GM18909 (cell line): Measurements from ENCODE around the gene CTSW.

Source experiments
- ATAC-seq: cut with Tn5 transposase; IDR thresholded peaks from one replicate; pipeline ENCODE4 v1.9.1; 2021; ENCODE audit warnings: mild to moderate bottlenecking; ENCODE audit not compliant: unreplicated experiment, poor library complexity

Gene CTSW

DNA sequence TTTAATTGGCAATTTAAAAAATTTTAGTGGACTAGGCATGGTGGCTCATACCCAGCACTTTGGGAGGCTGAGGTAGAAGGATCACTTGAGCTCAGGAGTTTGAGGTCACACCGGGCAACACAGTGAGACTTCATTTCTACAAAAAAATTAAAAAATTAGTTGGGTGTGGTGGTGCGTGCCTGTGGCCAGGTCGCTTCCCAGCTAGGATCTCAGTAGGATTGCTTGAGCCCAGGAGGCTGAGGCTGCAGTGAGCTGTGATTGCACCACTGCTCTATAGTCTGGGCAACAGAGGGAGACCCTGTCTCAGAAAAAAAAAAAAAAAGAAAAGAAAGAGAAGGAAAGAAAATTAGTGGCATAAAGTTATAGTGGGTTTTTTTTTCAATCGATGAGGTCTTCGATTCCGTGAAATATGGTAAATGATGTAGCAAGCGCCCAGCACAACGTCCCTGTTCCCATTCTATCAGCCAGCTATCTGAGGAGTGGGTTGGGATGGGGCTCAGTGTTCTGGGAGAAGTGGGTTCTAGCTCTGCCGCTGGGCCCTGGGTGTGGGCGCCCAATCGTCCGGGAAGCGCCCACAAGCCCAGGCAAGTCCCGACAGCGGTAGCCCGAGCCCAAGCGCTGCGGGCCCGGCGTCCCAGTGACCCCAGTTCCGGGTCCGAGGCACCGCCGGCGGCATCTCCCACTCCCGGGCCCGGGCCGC is 19.2 kb downstream of the CTSW start:
- no peak for ATAC-seq

DNA sequence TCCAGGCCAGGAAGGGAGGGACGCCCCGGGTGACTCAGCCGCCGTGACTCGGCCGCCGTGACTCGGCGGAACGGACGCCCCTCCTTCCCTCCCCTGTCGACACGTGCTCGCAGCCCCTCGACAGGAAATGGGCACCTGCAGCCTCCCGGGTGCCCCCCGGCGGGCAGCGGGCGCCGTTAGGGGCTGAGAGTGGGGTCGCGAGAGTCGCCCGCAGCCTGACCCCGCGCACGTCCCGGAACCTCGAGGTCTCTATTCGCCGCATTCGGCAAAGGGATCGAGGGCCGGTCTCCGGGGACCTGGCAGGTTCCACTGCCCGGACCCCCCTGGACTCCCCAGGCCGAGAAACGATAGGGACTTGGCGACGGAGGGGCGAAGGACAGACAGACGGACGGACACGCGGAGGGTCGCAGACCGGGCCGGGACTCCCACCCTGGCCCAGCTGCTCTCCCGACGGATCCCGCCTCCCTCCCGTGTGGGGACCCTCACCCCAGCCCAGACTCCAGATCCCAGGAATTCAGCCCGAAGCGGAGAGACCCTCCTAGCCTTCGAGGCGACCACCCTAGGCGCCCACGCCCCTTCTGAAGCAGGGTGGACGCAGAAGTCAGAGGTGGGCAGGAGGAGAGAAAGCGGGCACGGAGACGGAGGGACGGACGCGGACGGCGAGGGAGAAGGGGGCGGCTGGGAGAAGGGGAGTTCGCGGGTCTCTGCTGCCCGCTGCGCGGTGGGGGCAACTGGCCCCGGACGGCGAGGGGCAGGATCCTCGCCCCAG is 19.9 kb downstream of the CTSW start:
- no peak for ATAC-seq

DNA sequence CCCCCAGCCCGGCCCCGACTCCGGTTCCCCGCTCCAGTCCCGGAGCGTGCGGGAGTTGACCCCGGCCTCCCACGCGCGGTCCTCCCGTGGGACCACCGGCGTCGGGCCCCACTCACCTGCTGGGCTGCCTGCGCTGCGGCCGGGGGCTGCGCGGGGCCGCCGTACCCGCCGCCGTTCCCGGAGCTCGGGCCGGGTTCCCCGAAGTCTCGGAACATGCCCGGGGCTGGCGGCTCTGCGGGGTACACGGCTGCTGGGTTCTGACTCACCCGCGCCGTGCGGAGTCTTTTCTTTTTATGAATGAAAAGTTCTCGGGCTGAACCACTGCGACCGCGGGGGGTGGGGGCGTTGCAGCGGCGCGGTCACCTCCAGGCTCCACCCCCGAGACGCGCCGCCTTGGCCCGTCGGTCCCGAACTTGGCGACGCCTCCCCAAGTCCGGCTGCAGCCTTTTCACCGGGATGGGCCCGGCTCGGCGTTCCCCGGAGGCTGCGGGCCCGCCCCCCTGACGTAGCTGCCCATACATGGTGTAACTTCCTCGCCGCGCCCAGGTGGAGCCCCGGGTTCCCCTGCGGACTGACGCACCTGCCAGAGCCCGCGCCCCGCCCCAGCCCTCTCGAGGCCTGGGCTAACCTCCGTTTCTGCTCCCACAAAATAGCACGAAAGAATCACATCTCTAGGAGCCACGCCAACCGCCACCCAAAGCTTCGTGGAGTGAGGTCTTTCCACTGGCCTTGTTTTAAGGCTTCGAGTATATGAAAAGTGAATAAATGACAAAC is 20.7 kb downstream of the CTSW start, which contains the start of gene FOSL1:
TSS of gene FOSL1 (minus strand) at position 264 of the 774 bp plus-strand sequence. CDS start at position 215, 49 bp downstream.
- peak; percentile 79 for ATAC-seq

DNA sequence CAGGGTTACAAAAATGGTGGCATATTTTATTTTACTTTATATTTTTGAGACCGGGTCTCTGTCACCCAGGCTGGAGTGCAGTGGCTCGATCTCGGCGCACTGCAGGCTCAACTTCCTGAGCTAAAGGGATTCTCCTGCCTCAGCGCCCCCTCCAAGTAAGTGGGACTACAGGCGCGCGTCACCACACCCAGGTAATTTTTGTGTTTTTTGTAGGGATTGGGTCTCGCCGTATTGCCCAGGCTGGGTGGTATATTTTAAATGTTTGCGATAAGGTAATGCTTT is 21.2 kb downstream of the CTSW start:
- ATAC-seq, result no peak

DNA sequence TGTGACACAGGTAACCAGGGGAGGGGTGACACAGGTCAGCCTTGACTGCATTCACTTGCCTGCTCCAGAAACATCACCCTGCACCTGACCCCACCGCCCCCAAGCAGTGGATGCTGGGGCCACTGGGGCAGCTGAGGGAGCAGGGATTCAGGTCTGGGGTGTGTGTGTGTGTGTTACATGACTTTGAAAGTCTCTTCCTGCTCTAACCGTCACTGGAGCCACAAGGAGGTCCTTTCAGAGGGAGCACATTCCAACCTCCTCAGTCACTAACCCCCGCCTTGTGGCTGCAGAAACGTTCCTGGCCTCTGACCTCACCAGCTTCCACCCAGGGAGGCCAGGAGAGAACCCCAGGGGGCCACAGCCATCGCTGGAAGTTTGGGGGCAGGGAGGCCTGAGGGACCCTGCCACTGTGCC is 23.4 kb downstream of the CTSW start:
- ATAC-seq, result no peak

DNA sequence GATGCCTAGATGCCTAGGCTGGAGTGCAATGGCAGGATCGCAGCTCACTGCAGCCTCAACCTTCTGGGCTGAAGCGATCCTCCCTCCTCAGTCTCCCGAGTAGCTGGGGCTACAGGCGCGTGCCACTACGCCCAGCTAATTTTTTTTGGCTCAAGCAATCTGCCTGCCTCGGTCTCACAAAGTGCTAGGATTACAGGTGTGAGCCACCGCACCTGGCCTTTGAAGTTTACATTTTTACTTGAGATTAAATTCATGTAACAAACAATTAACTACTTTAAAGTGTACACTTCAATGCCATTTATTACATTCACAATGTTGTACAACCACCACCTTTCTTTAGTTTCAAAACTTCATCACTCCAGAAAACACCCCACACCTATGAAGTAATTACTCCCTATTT is 24.1 kb downstream of the CTSW start:
- ATAC-seq, result no peak

DNA sequence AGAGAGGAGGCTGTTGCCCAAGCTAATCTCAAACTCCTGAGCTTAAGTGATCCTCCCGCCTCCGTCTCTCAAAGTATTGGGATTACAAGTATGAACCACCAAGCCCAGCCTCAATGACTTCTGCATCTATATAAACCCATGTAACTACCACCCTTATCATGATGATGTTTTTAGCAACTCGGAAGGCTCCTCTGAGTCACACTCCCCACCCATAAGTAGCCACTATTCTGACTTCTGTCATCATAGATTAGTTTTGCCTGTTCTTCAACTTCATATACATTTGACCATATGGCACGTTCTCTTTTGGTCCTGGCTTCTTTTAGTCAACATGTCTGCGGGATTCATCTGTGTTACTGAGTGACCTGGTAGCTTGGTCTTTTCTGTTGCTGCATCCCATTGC is 27.0 kb downstream of the CTSW start:
- ATAC-seq, result no peak

DNA sequence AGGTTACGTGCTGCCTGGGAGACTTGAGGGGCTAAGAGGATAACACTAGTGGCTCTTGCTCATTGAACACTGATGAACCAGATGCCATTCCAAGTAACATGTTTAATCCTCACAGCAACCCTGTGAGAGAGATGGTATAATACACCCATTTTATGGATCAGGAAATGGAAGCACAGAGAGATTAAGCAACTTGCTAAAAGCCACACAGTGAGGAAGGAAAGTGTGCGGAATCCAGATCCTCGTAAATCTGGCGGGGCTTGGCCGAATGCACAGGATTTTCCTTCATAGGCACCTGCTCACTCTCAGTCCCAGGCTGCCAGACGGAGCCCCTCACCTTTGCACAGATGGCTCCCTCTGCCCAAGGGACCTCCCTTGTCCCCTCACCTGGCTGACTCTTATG is 28.2 kb downstream of the CTSW start:
- no peak for ATAC-seq

DNA sequence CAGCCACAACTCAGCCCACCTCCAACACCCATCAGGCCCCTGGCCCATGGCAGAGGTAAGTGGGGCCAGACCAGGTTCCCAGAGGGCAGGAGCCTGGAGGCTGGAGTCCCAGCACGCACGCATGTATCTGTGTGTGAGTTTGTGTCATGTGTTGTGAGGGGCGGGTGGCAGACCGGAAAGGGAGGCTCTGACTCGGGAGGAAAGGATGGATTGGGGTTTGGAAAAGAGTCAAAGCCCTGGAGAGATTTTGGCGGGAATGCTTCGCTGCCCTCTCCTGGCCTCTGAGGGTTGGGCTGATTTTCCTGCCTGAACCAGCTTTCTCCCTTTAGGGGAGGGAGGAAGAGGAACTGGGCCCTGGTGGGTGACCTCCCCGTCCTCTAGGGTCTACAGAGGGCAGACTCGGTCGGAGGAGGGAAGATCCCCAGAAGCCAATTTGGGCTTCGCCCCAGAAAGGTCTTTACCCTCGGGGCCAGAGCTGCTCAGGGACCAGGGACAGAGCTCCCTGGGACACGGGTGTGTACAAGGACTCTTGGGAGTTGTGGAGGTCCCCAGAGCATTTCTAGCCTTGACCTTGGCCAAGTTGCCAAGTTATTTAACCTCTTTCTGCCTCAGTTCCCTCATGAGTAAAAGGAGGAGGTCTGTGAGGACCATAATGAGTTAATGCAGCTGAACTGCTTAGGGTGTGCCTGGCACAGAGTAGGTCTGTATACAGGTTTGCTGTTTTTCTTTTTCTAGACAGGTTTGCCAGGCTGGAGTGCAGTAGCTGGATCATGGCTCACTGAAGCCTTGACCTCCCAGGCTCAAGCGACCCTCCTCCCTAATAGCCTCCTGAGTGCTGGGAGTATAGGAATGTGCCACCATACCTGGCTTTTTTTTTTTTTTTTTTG is 32.3 kb downstream of the CTSW start:
- ATAC-seq, result no peak

DNA sequence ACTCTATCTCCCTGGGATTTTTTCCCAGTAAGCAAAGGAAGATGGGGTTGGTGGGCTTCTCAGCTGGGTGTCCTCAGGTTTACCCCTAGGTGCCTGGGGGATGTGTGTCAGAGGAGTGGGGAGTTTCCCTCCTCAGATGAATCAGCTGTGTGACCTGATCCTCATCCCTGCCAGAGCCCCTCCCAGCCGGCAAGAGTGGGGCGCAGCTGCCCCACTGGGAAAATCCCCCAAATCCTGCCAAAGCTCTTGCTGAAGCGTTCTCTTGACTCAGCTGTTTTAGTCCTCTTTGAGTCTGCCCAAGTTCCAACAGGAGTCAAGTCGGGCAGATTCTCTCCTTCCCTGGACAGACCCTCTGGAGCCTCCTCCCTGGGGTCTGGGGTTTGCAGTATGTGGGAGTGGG is 33.2 kb downstream of the CTSW start:
- no peak for ATAC-seq

DNA sequence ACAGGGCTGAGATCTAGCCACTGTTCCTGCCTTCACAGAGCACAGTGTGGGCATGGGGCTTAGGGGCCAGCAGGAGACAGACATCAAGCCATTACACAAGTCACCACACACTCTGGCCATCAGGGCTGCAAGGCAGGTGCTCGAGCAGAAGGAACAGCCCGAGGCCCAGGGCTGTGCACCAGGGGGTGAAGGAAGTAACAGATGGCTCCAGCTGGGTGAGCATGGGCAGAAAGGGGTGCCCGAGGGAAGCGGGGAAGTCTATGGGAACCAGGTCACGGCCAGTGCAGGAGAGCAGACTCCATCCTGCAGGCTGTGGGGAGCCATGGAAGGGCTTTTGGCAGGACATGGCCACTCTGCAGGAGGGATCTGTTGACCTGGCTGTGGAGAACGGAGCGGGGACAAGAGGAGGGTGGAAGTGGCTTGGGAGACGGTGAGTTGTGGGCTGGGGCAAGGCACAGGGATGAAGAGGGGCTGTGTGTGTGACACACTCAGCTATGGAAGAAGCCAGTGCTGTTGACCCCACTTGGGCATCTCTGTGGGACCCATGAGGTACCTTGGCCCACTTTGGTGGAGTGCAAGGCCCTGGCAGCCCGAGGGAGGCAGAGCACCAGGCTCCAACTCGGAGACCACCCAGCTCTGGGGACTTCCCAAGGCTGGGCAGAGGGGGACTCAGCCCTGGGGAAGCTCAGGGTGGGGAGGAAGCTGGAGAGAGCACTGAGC is 35.6 kb downstream of the CTSW start:
- ATAC-seq, result no peak

DNA sequence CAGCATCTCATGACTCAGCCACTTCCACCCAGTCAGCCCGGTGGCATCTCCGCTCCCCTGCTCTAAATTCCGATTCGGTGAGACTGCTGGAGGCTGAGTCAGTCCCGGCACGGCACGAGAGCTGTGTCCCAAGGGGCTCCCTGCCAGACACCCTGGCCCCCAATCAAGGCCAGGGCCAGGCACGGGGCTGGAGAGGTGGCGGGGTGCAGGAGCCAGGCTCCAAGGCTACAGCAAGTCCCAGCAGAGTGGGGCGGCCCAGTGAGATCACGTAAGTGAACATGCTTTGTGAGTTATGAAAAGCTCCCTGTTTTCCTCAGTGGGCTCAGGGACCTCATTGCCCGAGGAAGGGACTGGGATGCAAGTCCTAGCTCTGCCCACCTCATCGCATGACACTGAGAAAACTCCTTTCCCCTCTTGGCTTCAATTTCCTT is 36.2 kb downstream of the CTSW start:
- no peak for ATAC-seq

DNA sequence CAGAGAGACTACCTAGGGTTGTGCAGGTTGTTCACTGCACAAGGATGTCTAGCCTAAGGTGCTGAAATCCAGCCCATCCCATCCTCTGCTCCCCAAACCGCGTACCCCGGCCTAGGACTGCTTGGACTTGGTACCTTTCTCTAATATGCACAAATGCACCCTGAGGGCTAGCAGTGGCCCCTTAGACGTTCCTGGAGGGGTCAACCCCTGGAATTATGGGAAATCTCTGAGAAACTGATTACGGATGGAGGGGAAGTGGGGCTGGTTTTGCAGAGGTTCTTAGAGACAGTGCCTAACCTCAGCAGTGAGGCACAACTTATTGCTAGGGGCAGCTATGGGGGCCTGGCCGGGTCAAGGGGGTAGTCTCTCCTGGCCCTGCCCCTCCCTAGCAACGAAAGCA is 36.8 kb downstream of the CTSW start:
- ATAC-seq, result no peak

DNA sequence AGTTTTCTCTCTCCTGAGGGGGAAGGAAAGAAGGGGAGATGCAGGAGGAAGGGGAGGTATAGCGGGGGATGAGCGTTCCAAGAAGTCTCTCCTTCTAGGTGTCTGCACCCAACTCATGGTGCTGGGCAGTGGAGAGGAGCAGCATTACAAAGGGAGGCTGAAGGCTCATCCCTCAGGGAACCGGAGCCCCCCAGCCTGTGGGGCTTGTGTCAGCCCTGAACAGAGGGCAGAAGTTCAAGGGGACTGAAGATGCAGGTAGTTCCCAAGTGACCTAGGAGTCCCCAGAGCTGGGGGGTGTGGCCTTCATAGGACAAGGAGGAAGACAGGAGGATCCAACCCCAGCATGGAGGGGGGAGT is 37.4 kb downstream of the CTSW start:
- no peak for ATAC-seq

DNA sequence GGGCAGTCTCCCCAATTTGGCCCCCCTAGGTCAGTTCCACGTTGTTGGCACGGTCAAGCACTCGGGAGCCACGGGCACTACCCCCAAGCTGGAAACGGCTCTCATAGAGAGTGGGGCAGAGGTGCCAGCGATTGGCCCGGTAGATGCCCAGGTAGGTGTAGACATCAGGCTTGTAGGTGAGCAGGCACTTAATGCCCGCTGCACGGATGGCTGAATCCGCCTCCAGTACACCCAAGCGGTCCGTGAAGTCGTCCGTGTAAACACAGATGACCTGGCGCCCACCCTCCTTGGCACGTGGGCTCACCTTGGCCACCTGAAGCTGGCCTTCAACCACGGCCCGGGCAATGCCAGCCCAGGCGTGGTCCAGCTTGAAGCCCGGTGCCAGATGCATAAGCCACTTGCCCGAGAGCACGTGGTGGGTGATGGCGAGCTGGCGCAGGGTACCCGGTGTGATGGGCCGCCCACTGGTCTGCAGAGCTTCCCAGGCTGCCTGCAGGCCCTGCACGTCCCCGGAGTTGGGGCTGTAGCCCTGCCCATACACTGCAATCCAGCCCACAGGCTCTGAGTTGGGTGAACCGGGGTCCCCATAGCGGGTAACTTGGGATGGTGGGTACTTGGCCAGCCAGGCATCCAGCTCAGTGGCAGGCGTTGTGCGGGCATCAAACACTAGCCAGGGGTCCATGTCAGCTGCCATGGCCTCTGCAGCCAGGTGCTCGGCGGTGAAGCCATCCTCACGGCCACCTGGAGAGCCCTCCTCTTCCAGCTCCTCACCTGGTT is 38.0 kb downstream of the CTSW start:
- ATAC-seq, result no peak

DNA sequence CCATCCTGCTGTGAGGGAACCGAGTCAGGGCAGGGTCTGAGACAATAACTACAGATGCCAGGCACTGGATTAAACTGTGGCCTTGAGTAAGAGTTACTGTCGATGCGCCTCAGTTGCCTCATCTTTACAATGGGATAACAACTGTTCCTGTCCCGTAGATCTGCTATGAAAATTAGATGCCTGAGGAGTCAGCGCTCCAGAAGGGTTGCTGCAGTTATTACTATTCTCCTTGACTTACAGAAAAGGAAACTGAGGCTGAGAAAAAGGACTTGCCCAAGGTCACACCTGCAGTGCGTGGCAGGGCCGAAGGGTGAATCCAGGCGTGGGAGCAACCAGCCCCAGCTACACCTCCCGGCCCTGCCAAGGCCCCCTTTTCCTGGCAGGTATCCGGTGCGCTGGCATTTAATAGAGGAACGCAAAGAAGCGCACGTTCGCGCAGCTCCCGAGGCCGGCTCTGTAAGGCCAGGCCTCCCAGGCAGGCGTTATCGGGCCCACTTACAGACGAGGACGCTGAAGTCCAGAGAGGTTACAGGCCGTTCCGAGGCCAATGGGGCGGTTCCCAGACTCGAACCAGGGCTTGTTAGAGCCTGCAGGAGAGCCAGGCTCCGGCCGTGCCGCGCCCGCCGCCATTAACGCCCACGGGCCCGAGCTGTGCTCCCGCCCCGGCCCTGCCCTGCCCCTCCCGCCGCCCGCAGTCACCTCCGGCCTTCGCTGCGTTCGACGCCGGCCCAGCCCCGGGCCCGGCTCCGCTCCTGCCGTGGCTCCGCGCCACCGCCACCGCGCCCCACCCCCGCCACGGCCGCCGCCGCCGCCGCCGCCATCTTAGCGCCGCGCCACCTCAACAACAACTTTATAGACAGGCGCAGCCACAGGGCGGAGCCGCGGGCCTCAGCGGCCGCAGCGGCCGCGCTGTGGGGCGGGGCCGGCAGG is 38.8 kb downstream of the CTSW start, which contains the start of gene C11orf68:
TSS of gene C11orf68 (minus strand) at position 852 of the 930 bp plus-strand sequence. CDS start at position 821, 31 bp downstream.
- ATAC-seq, result peak; percentile 41

DNA sequence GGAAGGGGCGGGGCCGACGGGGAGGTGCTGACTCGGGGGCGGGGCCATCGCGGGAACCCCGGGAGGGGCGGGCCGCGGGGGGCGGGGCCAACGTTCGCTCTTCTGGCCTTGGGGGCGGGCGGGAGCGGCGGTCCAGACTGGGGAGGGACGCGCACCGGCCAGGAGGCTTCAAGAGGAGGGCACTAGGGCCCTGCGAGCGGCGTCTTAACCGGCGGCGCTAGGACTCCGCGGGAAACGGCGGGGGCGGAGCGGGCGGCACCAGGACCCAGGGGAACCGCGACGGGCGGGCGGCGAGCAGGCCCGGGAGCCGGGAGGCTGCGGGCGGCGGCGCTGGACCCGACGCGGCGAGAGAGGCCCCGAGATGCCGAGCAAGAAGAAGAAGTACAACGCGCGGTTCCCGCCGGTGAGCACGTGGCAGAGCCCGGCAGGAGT is 39.5 kb downstream of the CTSW start, which contains the start of gene DRAP1:
TSS of gene DRAP1 (plus strand) at position 286 of the 432 bp plus-strand sequence. CDS start at position 362, 76 bp downstream.
- peak; percentile 83 for ATAC-seq
